Measurements from ENCODE around the gene ETF1.

The ETF1 gene

DNA sequence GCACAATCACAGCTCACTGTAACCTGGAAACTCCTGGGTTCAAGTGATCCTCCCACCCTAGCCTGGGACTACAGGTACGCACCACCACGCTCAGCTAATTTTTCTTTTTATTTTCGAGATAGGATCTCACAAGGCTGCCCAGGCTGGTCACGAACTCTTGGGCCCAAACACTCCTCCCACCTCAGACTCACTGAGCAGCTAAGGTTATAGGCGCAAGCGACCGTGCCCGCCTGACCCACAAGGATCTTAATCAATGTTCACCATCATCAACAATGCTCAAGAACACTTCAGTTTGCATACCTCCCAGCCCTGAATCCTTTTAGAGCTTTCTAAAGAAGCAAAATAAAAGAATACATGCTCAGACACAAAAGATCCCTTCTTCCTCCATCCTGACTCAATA is 13.2 kb downstream of the ETF1 start:
- TF ChIP-seq FOXP2 (optimal IDR thresholded peaks at IDR 0.05; ENCODE audit: borderline replicate concordance, extremely low read depth, extremely low read length, insufficient read depth): no peak
- TF ChIP-seq, protein P1, sequence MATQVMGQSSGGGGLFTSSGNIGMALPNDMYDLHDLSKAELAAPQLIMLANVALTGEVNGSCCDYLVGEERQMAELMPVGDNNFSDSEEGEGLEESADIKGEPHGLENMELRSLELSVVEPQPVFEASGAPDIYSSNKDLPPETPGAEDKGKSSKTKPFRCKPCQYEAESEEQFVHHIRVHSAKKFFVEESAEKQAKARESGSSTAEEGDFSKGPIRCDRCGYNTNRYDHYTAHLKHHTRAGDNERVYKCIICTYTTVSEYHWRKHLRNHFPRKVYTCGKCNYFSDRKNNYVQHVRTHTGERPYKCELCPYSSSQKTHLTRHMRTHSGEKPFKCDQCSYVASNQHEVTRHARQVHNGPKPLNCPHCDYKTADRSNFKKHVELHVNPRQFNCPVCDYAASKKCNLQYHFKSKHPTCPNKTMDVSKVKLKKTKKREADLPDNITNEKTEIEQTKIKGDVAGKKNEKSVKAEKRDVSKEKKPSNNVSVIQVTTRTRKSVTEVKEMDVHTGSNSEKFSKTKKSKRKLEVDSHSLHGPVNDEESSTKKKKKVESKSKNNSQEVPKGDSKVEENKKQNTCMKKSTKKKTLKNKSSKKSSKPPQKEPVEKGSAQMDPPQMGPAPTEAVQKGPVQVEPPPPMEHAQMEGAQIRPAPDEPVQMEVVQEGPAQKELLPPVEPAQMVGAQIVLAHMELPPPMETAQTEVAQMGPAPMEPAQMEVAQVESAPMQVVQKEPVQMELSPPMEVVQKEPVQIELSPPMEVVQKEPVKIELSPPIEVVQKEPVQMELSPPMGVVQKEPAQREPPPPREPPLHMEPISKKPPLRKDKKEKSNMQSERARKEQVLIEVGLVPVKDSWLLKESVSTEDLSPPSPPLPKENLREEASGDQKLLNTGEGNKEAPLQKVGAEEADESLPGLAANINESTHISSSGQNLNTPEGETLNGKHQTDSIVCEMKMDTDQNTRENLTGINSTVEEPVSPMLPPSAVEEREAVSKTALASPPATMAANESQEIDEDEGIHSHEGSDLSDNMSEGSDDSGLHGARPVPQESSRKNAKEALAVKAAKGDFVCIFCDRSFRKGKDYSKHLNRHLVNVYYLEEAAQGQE (IDR thresholded peaks at IDR 0.05; ENCODE audit: insufficient read depth in 1 of 2, low read depth in 2 of 2, low read length in 2 of 2): no peak
- TF ChIP-seq TAF1 (IDR thresholded peaks at IDR 0.05; ENCODE audit: borderline replicate concordance, insufficient read depth, low read length): no peak

DNA sequence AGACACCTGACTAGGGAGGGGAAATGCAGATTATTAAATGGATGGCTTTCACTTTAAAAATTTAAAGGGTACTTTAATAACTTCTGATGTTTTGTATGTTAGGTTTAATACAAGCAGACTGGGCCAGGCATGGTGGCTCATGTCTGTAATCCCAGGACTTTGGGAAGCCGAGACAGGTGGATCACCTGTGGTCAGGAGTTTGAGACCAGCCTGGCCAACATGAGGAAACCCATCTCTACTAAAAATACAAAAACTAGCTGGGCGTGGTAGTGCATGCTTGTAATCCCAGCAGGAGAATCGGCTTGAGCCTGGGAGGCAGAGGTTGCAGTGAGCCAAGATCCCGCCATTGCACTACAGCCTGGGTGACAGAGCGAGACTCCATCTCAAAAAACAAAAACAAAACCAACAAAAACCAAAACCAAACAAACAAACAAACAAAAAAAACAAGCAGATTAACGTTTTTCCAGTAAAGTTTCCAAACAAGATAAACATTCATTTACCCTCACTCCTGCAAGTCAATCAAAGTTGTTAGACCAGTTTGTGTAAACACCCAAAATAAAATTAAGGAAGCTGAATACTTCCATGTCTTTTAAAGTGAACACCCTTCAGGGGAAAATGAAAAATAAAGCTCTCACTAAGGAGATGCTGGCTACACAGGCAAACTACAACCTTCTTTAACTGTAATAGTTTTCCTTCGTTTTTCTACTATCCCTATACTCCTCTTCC is 14.1 kb downstream of the ETF1 start:
- TF ChIP-seq, protein P1 (IDR thresholded peaks at IDR 0.05; ENCODE audit: insufficient read depth in 1 of 2, low read depth in 2 of 2, low read length in 2 of 2): no peak

- TF ChIP-seq FOXP2 (optimal IDR thresholded peaks at IDR 0.05; ENCODE audit: borderline replicate concordance, extremely low read depth, extremely low read length, insufficient read depth) (no peak), POLR2AphosphoS5 (IDR thresholded peaks at IDR 0.05; ENCODE audit: low read depth, low read length) (no peak), SIN3A (IDR thresholded peaks at IDR 0.05; ENCODE audit: borderline replicate concordance, insufficient read depth, low read length) (no peak), TAF1 (IDR thresholded peaks at IDR 0.05; ENCODE audit: borderline replicate concordance, insufficient read depth, low read length) (no peak)
- TF ChIP-seq, protein P1 (IDR thresholded peaks at IDR 0.05; ENCODE audit: insufficient read depth in 1 of 2, low read depth in 2 of 2, low read length in 2 of 2): no peak
These were observed 14.8 kb downstream of the ETF1 start for GRCh38 chr5:138528208-138528607.

- TF ChIP-seq POLR2AphosphoS5 (IDR thresholded peaks at IDR 0.05; ENCODE audit: low read depth, low read length): no peak
- no peak for TF ChIP-seq TAF1 (IDR thresholded peaks at IDR 0.05; ENCODE audit: borderline replicate concordance, insufficient read depth, low read length)
- TF ChIP-seq, protein P1 (IDR thresholded peaks at IDR 0.05; ENCODE audit: insufficient read depth in 1 of 2, low read depth in 2 of 2, low read length in 2 of 2): no peak
- no peak for TF ChIP-seq SIN3A (IDR thresholded peaks at IDR 0.05; ENCODE audit: borderline replicate concordance, insufficient read depth, low read length)
- TF ChIP-seq FOXP2 (optimal IDR thresholded peaks at IDR 0.05; ENCODE audit: borderline replicate concordance, extremely low read depth, extremely low read length, insufficient read depth): no peak
These were observed 15.9 kb downstream of the ETF1 start for GRCh38 chr5:138527170-138527569.

GRCh38 chr5:138523406-138523805 is 19.6 kb downstream of the ETF1 start:
- no peak for TF ChIP-seq POLR2AphosphoS5 (IDR thresholded peaks at IDR 0.05; ENCODE audit: low read depth, low read length)
